Peyer's patch (tissue), 4 donors: ENCODE results near the gene IGLL1. TPM values are rescaled to one million over a fixed set of nuclear protein-coding genes. Genes with fewer than 3 reads are reported as not detected.

Experiments
- DNase-seq, 3 donors: peaks; one replicate each; pipeline ENCODE4 v3.0.0-alpha.2; 2017 to 2019
- H3K27ac ChIP-seq, 4 donors: fragments of 200-600 bp; sonication (generic); one replicate each; pipeline ENCODE4 v1.5.1; 2016 to 2019
- H3K27me3 ChIP-seq, 2 donors: fragments of 200-600 bp; sonication (generic); one replicate each; pipeline ENCODE4 v1.5.1; 2019
- H3K36me3 ChIP-seq, 3 donors: fragments of 200-600 bp; sonication (generic); one replicate each; pipeline ENCODE4 v1.5.1; 2016 to 2019
- H3K4me1 ChIP-seq, 4 donors: fragments of 200-600 bp; sonication (generic); one replicate each; pipeline ENCODE4 v1.5.1; 2016 to 2019
- H3K4me3 ChIP-seq, 4 donors: fragments of 200-600 bp; sonication (generic); 1 replicate in 3 of 4; 2 replicates in 1 of 4; pipeline ENCODE4 v1.5.1; 2016 to 2019; ENCODE audit warnings: mild to moderate bottlenecking in 1 of 4
- H3K9me3 ChIP-seq, 4 donors: fragments of 200-600 bp; sonication (generic); one replicate each; pipeline ENCODE4 v1.5.1; 2016 to 2019; ENCODE audit warnings: mild to moderate bottlenecking in 1 of 4
- POLR2A ChIP-seq, 2 donors: fragments of 450-650 bp; IDR thresholded peaks; one replicate each; pipeline ENCODE4 v1.5.1; 2017; ENCODE audit warnings: antibody characterized with exemption in 2 of 2, mild to moderate bottlenecking in 2 of 2, moderate library complexity in 2 of 2
- total RNA-seq, 4 donors: library from RNA; depleted of rRNA; stranded (reverse); fragments of >200 nt; gene quantifications; one replicate each; pipeline ENCODE4 v1.1.0, GENCODE V29; 2016
- TF ChIP-seq, protein P1 (sequence below), 6 experiments: fragments of 450-650 bp in 4 of 6; fragments of 200-600 bp in 2 of 6; sonication (generic) in 1 of 6; IDR thresholded peaks; one replicate each; pipeline ENCODE4 v1.5.1; 2017 to 2019; ENCODE audit warnings: antibody characterized with exemption in 6 of 6, mild to moderate bottlenecking in 3 of 6, moderate library complexity in 1 of 6

The IGLL1 gene
- total RNA-seq, 4 donors from 2014 or later: not detected

DNA sequence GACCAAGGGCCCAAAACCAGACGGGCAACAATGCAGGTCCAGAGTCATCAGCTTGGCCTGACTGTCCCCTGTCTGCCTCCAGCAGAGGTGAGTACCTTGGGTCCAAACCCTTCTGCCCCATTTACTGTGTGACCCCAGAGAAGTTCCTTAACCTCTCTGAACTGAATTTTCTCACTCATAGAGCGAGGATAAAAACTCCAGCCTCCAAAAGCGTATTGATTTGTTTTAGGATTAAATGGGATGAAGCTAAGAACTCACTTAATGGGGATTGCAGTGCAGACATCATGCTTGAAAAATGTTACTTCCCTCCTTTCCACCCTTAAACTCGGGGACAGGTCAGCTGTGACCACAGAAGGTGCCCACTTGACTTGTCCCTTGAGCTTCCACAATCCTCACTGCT is 22.6 kb downstream of the IGLL1 start:
- no peak for TF ChIP-seq POLR2A (IDR thresholded peaks at IDR 0.05)
- TF ChIP-seq, protein P1, sequence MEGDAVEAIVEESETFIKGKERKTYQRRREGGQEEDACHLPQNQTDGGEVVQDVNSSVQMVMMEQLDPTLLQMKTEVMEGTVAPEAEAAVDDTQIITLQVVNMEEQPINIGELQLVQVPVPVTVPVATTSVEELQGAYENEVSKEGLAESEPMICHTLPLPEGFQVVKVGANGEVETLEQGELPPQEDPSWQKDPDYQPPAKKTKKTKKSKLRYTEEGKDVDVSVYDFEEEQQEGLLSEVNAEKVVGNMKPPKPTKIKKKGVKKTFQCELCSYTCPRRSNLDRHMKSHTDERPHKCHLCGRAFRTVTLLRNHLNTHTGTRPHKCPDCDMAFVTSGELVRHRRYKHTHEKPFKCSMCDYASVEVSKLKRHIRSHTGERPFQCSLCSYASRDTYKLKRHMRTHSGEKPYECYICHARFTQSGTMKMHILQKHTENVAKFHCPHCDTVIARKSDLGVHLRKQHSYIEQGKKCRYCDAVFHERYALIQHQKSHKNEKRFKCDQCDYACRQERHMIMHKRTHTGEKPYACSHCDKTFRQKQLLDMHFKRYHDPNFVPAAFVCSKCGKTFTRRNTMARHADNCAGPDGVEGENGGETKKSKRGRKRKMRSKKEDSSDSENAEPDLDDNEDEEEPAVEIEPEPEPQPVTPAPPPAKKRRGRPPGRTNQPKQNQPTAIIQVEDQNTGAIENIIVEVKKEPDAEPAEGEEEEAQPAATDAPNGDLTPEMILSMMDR (IDR thresholded peaks at IDR 0.05): no peak
- H3K4me1 ChIP-seq: no peaks in the 10 kb centered on the region
- no peaks in the 10 kb centered on the region for H3K27me3 ChIP-seq
- no peak for DNase-seq
- no peak overlapping the region for H3K4me3 ChIP-seq
- no peaks in the 10 kb centered on the region for H3K36me3 ChIP-seq
- no peak overlapping the region for H3K27ac ChIP-seq
- H3K9me3 ChIP-seq: no peaks in the 10 kb centered on the region

DNA sequence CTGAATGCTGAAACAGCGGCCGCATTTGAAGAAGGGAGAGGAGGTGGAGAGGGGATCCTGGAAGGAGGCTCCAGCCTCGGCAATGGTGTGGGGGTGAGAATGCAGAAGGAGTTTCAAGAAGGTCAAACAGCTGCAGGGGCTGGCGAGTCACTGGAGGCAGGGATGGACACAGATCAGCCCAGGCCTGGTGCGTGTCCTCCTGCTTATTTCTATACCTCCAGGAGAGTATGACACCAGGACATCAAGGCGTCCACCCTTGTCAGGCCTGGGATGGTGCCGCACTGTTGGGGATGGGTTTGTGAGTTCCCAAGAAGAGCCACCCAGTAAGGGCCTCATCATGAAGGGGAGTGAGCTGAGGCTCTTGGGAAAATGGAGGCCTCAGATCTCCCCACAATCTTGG is 23.1 kb downstream of the IGLL1 start:
- Histone ChIP-seq H3K4me3 (no peak overlapping the region), H3K27ac (no peak overlapping the region), H3K27me3 (no peaks in the 10 kb centered on the region), H3K9me3 (no peaks in the 10 kb centered on the region), H3K4me1 (no peaks in the 10 kb centered on the region), H3K36me3 (no peaks in the 10 kb centered on the region)
- TF ChIP-seq POLR2A (IDR thresholded peaks at IDR 0.05): no peak
- TF ChIP-seq, protein P1 (IDR thresholded peaks at IDR 0.05): no peak
- DNase-seq: no peak

DNA sequence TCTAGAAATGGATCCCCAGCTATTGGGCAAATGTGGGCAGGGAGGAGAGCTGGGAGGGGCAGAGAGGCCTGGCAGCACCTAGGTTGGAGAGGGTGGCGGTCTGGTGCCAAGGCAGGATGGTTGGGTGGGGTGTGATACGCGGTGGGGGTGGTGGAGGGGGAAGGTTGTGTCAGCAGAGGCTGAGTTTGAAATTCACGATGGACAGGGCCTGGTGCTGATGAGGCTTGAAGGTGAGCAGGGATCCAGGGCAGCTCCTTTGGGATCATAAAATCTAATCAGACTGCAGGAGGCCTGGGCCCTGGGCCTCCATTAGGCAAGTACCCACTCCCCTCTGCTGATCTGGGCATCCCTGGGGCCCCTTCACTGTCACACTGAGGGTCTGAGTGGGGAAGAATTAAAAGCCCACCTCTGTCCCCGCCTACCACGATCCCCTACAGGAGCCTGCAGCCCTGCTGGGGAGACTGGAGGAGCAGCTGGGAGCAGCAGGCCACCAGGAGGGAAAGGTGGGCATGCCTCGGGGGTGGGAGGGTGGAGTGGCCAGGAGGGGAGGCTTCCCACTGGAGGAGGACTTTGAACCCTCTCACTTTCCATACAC is 24.0 kb downstream of the IGLL1 start:
- DNase-seq: no peak
- H3K4me3 ChIP-seq: no peak overlapping the region
- TF ChIP-seq, protein P1 (IDR thresholded peaks at IDR 0.05): no peak
- TF ChIP-seq POLR2A (IDR thresholded peaks at IDR 0.05): no peak

DNA sequence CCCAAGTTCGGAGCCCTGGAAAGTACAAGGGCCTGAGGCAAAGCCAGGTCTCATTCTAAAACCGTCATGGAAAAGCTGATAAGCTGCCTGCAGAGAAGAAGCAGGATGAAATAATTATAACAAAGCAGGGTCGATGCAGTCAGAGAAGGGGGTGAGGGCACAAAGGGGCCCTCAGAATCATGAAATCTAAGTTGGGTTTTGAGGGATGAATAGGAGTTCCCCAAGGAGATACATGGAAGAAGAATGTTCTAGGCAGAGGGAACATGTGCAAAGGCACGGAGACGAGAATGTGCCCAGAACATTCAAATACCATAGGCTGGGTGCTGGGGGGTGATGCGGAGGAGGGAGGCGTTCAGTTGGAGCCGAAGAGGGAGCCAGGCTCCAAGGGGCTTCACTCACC is 25.0 kb downstream of the IGLL1 start:
- H3K4me3 ChIP-seq: no peak overlapping the region
- DNase-seq: peak in 1 of 3 donors; percentile 33

More for the DNA sequence above, 24.0 kb downstream of the IGLL1 start:
- no peaks in the 10 kb centered on the region for H3K27me3 ChIP-seq
- no peaks in the 10 kb centered on the region for H3K36me3 ChIP-seq
- no peaks in the 10 kb centered on the region for H3K9me3 ChIP-seq
- H3K27ac ChIP-seq: no peak overlapping the region
- H3K4me1 ChIP-seq: no peaks in the 10 kb centered on the region

DNA sequence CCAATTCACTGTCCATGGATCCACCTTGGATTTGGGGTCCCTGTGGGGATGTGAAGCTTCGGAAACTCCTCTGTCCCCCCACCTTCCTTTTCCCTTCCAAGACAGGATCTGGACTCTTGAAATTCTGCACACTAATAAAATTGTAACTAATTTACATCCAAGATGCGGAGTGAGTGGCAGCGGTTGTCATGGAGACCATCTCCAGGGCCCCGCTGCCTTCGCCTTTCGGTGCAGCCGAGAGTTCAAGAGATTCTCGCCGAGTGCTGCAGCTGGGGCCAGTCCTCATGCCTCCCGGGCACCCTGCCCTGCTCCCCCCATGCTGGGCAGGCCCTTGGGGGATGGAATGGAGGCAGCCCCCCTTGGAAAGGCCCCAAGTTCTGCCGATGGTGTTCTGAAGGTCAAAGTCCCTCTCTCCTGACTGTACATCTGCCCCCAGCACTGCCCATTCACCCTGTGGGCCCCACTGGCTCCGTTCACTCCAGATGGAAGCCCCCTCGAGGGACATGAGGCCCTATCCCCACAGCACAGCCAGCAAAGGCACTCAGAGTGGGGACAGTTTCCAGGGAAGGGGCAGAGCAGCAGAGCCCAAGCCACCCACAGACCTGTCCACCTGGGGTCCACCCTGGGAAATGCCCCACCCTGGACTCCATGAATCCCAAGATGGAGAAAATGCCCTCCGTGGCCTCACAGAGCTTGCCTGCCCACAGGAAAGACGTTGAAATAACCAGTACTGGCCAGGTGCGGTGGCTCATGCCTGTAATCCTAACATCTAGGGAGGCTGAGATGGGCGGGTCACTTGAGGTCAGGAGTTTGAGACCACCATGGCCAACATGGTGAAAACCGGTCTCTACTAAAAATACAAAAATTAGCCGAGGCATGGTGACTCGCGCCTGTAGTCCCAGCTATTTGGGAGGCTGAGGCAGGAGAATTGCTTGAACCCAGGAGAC is 25.9 kb downstream of the IGLL1 start:
- H3K27me3 ChIP-seq: no peaks in the 10 kb centered on the region
- no peak overlapping the region for H3K4me3 ChIP-seq
- no peak overlapping the region for H3K27ac ChIP-seq
- H3K4me1 ChIP-seq: no peaks in the 10 kb centered on the region
- TF ChIP-seq, protein P1 (IDR thresholded peaks at IDR 0.05): no peak
- TF ChIP-seq POLR2A (IDR thresholded peaks at IDR 0.05): no peak
- DNase-seq: peak in 1 of 3 donors; percentile 33
- H3K36me3 ChIP-seq: no peaks in the 10 kb centered on the region
- no peaks in the 10 kb centered on the region for H3K9me3 ChIP-seq

More for the DNA sequence above, 25.0 kb downstream of the IGLL1 start:
- no peak for TF ChIP-seq POLR2A (IDR thresholded peaks at IDR 0.05)
- TF ChIP-seq, protein P1 (IDR thresholded peaks at IDR 0.05): no peak
- Histone ChIP-seq H3K4me1 (no peaks in the 10 kb centered on the region), H3K27me3 (no peaks in the 10 kb centered on the region), H3K36me3 (no peaks in the 10 kb centered on the region), H3K9me3 (no peaks in the 10 kb centered on the region), H3K27ac (no peak overlapping the region)
